GM19023 (cell line): ENCODE measurements around the gene FAM50A.
A peak's percentile ranks its signal among the peaks of the same experiment; 100 is the strongest.

Source experiments
- ATAC-seq: cut with Tn5 transposase; IDR thresholded peaks from one replicate; pipeline ENCODE4 v1.9.1; 2021; ENCODE audit warnings: mild to moderate bottlenecking, moderate library complexity; ENCODE audit not compliant: unreplicated experiment

Gene FAM50A

DNA sequence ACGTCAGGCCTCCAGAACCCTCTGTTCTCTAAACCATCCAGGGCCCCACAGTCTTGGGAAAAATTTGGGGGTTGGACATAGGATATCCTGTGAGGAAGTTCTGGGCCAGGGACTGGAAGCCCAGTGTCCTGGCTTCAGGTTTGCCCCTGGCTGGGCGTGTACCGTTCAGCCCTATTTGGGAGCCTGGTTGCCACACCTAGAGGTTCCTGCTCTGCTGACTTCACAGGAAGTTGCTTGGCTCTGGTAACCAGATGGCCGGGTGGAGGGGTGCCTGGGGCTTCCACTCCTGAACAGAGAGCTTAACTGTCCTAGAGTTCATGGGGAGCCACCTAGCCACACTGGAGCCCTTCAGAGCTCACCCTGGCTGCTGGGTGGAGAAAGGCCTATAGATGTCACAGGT is 31.5 kb upstream of the FAM50A start:
- ATAC-seq = no peak

DNA sequence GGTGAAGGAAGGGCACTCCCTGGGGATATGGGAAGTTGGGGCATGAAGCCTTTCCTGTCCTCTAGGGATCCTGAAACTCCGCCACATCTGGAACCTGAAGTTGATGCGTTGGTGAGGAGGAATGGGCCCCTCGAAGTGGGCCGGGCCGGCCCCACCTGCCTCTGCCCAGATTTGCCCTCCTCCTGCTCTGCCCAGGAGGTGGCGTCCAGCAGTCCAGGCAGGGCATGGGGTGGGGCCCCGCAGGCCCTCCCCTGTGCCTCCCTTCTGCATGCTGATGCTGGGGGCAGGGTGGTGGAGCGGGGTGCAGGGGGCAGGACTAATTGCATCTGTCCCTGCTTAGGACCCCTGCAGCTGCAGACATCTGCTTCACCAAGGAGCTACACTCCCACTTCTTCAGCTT is 30.8 kb upstream of the FAM50A start:
- ATAC-seq = no peak

DNA sequence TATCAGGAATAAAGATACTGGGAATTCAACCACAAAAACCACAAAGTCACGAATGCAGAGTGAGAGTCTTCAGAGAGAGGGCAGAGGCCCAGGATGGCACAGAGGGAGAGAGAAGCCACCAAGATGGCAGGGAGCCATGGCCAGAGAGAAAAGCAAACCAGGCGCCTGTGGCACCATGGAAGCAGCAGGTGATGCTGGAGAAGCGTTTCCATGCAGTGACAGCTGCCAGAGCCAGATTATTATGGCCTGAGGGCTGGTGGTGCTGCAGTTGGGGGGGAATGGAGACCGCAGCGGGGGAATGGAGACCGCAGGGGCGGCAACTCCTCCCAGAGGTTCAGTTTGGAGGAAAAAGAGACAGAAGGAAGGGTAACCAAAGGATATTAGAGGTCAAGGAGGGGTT is 26.8 kb upstream of the FAM50A start:
- ATAC-seq = no peak

DNA sequence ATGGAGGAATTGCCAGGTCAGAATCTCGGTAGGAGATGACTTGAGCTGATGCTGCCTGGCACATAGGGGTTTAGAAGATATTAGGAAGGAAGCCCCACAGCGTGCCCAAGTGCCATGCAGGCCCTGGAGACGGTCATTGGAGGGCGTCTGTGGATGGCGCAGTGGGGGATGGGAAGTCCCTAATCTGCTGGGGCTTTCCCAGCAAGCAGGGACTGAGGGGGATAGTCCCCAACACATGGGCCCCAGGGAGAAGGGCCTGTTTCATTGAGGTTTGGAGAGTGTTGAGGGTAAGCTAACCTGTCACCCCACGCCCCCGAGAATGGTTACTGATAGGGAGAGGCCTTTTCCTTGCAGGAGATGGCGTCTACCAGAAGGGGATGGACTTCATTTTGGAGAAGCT is 24.8 kb upstream of the FAM50A start:
- ATAC-seq = no peak

DNA sequence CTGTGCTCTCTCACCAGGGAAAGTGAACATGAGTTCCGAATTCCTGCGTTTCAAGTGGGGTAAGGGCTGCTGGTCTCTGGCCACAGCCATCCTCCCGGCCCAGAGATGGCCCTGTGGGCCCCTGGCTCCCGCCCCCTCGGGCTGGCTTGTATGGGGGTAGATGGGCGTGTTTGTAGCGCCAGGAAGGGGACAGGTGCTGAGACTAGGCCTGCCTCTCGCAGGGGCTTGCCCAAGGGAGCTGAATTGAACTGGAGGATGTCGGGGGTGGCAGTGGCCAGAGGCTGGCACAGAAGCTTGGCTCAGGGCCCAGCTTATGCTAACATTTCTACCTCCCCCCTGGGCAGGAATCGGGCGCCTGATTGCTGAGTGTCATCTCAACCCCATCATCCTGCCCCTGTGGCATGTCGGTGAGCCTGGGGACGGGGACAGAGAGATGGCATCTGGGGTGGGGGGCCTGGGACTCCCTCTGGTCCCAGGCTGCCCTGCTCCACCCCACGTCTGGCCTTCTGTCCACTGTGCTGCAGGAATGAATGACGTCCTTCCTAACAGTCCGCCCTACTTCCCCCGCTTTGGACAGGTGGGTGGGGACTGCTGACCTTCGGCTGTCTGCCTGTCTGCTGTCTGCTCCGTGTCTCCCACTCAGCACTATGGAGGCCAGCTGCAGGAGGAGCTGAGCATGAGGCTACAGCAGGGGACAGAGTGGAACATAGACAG is 24.1 kb upstream of the FAM50A start:
- ATAC-seq = no peak

DNA sequence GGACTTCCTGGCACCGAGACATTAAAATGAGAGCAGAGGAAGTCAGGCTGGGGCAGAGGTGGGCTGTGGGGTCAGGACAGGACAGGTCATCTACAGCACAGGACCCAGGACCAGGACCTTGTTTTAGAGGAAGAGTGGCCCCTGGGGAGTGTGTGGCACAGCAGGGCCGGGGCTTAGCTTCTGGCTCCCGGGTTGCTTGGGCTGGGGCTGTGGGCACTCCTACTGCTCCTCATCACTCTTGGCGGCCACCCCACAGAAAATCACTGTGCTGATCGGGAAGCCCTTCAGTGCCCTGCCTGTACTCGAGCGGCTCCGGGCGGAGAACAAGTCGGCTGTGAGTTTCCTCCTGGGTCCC is 23.6 kb upstream of the FAM50A start:
- no peak for ATAC-seq

DNA sequence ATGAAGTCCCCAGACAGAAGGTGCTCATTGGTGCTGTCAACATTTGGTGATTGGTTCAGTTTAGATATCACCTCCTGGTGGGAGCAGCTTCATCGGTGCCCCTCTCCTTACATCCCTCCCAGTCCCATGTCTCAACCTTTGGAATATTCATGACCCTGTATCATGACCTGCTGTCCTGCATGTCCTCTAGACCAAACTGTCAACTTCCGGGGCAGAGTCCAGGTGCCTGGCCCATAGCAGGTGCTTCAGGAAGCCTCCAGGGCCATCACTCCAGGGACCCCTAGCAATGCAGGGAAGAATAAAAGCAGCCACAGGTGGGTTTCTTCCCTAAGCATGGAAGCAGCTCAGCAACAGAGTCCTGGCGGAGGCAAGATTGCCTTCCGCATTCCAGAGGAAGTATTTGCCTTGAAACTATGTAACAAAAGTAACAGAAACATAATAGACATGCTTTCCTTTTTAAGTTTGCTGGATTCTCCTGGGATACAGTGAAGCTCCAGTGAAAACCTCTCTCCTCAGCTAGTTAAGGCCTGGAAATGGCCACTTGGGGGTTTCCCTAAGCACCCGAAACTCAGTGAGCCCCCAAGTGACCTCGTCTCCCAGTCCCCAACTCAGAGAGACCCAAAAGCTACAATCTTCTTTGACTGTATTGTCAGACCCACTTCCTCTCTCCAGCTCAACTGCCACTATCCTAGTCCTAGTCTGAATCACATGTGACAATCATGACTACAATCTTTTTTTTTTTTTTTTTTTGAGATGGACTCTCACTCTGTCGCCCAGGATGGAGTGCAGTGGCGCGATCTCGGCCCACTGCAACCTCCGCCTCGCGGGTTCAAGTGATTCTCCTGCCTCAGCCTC is 16.8 kb upstream of the FAM50A start:
- ATAC-seq = no peak

DNA sequence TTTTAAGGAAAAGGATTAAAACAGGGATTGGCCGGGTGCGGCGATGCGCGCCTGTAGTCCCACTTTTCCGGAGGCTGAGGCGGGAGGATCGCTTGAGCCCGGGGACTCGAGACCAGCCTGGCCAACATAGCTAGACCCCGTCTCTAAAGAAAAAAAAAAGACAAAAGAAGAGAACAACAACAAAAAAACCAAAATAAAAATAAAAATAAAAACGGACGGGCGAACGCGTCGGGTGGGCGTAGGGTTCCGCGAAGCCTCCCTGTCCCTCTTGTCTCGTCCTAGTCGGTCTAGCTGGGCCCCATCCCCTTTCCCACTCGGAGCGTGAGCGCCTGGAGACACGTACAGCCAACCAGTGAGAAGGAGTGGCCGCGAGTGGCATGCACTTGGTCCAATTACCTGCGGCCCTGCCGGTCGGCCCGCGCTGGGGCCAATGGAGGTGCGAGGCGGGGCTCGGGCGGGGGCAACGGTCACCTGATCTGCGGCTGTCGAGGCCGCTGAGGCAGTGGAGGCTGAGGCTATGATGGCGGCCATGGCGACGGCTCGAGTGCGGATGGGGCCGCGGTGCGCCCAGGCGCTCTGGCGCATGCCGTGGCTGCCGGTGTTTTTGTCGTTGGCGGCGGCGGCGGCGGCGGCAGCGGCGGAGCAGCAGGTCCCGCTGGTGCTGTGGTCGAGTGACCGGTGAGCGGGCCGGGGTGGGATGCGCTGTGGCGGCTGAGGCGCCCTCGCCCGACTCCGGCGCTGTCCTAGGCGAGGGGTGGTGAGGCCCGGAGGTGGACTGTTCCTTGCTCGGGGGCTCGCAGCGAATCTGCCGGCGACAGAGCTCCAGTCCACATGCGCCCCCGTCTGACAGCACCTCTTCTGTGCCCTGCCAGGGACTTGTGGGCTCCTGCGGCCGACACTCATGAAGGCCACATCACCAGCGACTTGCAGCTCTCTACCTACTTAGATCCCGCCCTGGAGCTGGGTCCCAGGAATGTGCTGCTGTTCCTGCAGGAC is 15.5 kb upstream of the FAM50A start, which contains the start of gene ATP6AP1:
Gene ATP6AP1, plus strand, starts transcription at position 502 of the 996 bp plus-strand sequence. Its CDS starts 16 bp downstream, at position 518.
- ATAC-seq = peak; percentile 93

DNA sequence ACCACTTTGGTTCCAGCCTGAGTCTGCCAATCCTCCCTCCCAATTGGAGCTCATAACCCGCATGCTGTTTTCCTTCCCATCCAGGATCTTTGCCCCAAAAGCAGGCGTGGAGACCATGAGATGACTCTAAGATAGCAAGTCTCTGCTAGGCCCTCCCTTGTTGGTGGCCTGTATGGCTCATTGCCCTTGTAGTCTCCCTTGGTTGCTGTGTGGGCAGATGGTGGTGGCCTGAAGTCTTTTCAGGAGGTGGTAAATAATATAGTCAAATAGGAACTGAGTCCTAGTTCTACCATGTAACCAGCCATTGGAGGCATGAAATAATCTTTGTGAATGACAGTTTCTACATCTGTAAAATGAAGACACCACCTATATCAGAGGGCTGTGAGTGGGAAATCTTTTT is 14.2 kb upstream of the FAM50A start:
- no peak for ATAC-seq

DNA sequence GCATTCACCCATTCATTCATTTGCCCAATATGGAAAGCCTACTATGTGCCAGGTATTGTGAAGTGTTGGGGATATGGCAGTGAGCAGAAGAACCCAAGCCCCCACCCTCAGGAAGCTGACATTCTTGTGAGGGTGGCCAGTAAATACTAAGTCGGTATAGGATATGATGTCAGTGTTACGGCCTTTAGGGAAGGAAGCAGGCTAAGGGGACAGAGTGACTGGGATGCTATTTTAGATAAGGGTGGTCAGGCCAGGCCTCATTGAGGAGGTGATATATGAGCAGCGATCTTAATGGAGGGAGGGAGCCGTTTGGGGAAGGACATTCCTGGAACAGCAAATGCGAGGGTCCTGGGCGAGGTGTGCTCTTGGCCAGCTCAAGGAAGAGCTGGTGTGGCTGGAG is 13.5 kb upstream of the FAM50A start:
- no peak for ATAC-seq

DNA sequence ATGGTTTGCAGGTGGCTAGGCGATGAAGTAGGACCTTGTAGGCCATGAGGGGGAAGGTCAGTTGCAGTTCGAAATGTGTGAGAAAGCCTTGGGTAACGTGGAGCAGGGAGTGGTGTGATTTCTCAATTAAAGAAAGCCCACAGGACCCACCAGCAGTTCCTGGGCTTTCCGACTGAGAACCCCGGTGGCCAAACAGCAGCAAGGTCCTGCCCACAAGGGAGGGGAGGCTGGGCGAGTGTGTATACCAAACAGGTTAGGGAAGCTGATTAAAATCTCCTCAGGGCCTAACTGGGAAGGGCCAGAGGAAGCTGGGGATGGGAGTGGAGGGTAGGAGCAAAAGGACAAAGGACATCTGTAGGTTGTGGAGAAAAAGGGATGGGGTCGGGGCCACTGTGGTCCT is 13.0 kb upstream of the FAM50A start:
- no peak for ATAC-seq

DNA sequence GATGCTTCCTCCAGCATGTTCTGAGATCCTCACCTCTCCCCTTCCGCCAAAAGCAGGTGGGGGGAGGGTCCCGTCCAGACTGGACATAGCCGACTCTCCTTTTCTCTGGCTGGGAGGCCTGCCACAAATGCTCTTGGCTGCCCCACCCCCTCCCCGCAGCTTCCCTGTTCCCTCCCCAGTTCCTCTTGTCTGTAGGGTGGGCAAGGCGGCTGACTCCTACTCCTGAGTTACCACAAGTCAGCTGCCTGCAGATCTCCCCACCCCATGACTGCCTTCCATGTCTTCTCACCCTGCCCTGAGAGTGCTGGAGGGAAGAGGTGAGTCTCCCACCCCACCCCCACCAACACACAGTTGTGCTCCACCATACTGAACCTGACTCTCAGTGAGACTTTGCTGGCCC is 12.6 kb upstream of the FAM50A start:
- ATAC-seq = no peak

DNA sequence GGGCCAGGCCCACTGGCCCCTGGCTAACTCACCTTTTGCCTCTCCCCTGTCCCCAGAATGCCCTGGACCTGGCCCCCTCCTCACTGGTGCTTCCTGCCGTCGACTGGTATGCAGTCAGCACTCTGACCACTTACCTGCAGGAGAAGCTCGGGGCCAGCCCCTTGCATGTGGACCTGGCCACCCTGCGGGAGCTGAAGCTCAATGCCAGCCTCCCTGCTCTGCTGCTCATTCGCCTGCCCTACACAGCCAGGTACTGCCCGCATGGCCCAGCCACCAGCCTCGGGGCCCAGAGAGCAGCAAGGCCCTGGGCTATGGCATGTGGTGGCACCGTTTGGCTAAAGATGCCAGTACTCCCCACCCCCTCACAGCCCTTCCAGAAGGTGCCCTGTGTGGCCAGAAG is 11.7 kb upstream of the FAM50A start:
- ATAC-seq = no peak

DNA sequence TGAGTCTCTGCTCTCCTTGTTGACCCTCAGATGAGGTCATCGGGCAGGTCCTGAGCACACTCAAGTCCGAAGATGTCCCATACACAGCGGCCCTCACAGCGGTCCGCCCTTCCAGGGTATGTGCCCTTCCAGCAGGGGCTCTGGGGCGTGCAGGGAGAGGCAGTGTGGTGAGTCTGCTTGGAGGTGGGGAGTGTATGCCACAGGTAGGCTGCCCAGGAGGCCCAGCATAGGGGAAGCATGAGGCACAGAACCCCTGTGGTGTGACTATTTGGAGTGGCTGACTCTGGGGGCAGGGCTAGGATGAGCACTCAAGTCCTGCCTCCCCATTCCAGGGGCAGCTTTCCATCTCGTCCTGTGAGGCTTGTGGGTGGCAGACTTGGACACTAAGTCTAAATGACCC is 10.3 kb upstream of the FAM50A start:
- ATAC-seq = no peak

DNA sequence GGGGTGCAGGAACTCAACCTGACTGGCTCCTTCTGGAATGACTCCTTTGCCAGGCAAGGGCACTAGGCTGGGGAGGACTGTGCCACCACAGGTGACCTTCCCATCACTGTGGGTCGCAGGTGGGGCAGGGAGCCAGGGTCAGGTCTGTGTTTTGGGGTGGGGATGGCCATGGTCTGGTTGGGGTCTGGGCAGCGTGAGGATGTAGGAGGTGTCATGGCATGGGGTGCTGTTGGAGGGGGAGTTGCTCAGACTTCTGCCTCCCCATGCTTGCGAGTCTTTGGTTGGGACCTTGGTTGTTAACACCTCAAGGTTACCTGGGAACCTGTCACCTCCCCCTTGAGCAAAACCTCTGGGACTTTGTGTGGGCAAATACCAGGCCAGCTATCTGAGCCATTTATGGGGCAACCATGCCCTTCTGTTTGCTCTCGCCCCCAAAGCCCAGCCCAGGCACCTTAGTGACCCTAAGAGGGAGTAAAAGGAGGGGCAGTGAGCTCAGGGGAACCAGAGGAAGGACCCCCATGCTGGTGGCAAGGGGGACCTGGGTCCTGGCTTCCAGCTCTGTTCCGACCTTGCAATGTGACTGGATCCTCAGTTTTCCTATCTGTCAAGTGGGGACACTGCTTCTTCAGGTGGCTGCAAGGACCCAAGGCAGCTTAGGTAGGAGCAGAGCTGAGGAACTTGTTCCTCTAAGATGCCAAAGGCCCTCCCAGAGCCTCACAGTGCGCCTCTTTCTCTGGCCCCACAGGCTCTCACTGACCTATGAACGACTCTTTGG is 9.4 kb upstream of the FAM50A start:
- ATAC-seq = no peak

DNA sequence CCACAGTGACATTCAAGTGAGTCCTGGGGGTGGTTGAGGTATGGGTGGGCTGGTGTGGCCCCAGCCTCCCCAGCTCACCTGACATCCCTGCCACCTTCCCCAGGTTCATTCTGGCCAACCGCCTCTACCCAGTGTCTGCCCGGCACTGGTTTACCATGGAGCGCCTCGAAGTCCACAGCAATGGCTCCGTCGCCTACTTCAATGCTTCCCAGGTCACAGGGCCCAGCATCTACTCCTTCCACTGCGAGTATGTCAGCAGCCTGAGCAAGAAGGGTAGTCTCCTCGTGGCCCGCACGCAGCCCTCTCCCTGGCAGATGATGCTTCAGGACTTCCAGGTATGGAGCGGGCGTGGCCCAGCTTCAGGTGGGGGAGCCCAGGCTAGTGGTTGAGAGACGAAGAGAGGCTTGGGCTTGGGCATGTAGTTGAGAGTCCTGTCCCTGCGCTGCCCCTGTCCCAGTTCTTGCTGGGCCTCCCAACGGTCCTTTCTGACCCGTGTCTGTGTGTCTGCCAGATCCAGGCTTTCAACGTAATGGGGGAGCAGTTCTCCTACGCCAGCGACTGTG is 8.7 kb upstream of the FAM50A start:
- no peak for ATAC-seq

DNA sequence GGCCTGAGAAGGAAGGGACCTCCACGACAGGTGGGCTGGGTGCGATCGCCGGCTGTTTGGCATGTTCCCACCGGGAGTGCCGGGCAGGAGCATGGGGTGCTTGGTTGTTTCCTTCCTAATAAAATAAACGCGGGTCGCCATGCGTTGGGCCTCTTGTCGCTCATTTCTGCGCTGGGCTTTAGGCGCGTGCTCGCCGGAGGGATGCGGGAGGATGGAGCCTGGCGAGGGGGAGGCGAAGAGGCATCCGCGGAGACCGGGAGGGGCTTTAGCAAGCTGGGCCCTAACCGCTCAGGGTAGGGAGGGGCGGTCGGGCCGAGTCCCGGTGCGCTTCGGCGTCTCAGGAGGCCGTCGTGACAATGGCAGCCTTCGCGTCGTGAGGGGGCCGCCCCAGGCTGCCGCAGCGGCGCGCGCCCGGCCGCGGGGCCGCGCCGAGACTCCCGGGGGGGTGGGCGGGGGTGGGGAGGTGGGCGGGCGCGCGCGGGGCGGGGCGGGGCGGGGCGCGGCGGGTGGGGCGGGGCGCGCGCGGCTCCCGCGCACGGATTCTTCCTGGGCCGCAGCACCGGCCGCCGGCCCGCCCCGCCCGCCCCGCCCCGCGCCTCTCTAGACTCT is 7.5 kb upstream of the FAM50A start:
- ATAC-seq = no peak

DNA sequence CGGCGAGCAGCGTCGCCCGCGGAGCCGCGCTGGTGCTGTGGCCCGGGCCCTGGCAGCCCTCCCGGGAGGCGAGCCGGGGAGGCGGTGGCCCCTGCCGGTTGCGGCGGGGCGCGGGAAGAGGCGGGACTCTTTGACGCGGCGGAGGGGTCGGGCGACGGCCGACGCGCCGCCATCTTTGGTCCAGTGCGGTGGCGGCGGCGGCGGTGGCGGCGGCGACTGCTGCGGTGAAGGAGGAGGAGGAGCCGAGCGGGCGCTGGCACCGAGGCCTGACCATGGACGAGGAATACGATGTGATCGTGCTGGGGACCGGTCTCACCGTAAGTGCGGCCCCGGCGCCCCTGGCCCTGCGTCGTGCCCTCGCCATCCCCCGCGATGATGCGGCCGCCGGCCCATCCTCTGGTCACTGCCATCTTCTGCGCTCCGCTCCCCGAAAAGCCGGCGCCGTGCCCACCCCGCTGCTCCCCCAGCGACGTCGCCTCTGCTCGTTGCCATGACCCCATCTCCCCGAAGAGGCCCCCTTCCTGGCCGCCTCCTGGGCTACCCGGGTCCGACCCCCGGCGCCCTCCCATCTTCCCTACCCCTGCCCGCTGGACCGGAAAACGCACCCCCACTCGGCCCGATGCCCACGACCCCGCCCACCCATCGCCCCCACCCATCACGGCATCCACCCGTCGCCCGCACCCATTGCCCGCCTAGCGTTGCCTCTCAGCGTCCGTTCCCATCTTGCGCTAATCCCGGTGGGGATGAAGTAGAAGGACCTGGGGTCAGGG is 6.8 kb upstream of the FAM50A start, which contains the start of gene GDI1:
Gene GDI1, plus strand, starts transcription at position 172 of the 770 bp plus-strand sequence. Its CDS starts 101 bp downstream, at position 273.
- no peak for ATAC-seq
